IPS DF 6.9 (cell line): Measurements from ENCODE around the gene RBM14.

Source experiments
- DNase-seq: peaks from one replicate; pipeline ENCODE4 v3.0.0-alpha.2; 2013; ENCODE audit warnings: low read depth, low spot score
- H3K27ac ChIP-seq: one replicate; pipeline ENCODE4 v1.5.1; 2013; ENCODE audit warnings: low read length, control low read depth
- H3K27me3 ChIP-seq: 2 replicates; pipeline ENCODE4 v1.6.1; 2013; ENCODE audit warnings: mild to moderate bottlenecking, low read length; ENCODE audit not compliant: control insufficient read depth, insufficient read depth
- H3K36me3 ChIP-seq: 2 replicates; pipeline ENCODE4 v1.6.1; 2013; ENCODE audit warnings: low read length; ENCODE audit not compliant: control insufficient read depth, insufficient read depth
- H3K4me1 ChIP-seq: 2 replicates; pipeline ENCODE4 v1.6.1; 2013; ENCODE audit warnings: low read length; ENCODE audit not compliant: control insufficient read depth, insufficient read depth
- H3K4me3 ChIP-seq: 2 replicates; pipeline ENCODE4 v1.5.1; 2013; ENCODE audit warnings: mild to moderate bottlenecking, low read length
- H3K9me3 ChIP-seq: 2 replicates; pipeline ENCODE4 v1.6.1; 2013; ENCODE audit warnings: low read length, inconsistent platforms; ENCODE audit not compliant: control insufficient read depth, insufficient read depth
- WGBS: extraction: QIAGEN DNeasy Blood & Tissue Kit; methylation state at CpG from one replicate; pipeline ENCODE4 v1.1.7; 2013; ENCODE audit warnings: mixed read lengths, missing lambda C conversion rate; ENCODE audit not compliant: insufficient read length, insufficient coverage; 5-methylcytosine and 5-hydroxymethylcytosine counted together

The RBM14 gene

GRCh38 chr11:66616379-66617154 lies at the start of gene RBM14:
Gene RBM14 (plus strand): TSS chr11:66616630. CDS start chr11:66616721, 91 bp downstream.
- peak; percentile 97 for DNase-seq
- no peak within 1 kb of the TSS for H3K27ac ChIP-seq
- H3K4me3 ChIP-seq: peak within 1 kb of the TSS; percentile 86
- no peaks in the 10 kb centered on the region for H3K36me3 ChIP-seq
- H3K27me3 ChIP-seq: no peaks in the 10 kb centered on the region
- WGBS: no CpG with 5 or more reads among the region's 90 CpGs
- H3K9me3 ChIP-seq: no peaks in the 10 kb centered on the region
- no peaks in the 10 kb centered on the region for H3K4me1 ChIP-seq

DNA sequence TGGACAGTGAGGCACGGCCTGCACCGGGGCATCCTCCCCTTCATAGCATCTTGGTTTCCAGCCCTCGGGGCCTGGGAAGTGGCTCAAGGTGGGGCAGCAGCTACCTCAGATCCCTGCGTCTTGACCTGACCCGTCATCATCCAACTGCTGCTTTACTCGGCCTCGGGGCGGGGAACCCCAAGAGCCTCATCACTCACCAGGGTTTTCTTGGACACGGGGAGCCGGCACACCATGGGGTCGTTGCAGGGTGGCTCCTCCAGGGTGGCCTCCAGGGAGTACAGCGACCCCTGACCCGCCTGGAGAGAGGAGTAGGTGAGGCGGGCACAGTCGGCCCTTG lies 48.7 kb upstream of the RBM14 start:
- no peak for DNase-seq
- no CpG with 5 or more reads among the region's 15 CpGs for WGBS
- Histone ChIP-seq H3K4me3 (no peak overlapping the region), H3K27ac (no peak overlapping the region), H3K27me3 (no peaks in the 10 kb centered on the region), H3K4me1 (peaks cover 1% of the 10 kb centered on the region; the same call in 1 of the 2 replicates), H3K9me3 (no peaks in the 10 kb centered on the region), H3K36me3 (0 out of 2 replicates have a peak, but pooled peaks cover 2% of the 10 kb centered on the region)

DNA sequence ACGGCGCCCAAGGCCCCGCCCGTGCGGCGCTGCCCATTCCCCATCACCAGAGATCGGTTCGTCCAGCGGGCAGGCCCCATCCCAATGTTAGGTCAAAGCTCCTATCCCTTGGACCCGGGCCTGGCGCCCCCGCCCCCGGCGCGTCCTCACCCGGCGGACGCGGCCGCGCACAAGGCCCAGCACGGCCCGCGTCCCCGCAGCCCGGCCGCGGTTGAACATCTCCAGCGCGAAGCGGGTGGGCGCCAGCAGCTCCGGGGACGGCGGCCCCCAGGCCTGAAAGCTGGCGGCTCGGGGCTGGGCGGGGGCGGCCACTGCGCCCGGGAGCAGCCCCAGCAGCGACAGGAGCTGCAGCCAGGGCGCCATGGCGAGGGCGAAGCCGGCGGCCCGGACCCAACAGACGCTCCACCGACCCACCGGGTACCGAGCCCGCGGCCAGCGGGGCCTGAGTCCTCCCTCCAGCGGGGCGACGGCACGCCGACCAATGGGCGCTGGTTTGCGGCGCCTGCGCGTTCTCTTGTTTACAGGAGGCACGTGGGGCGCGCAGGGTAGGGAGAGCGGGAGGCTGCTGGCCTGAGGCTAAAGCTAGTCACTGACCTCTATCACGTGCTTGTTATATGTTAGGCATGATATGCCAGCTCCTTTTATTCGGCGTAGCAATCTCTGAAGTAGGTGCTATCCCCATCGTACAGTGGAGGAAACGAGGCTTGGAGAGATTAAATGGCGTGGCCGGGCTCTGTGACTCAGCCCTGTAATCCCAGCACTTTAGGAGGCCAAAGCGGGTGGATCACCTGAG lies 48.1 kb upstream of the RBM14 start, which contains the start of gene CTSF:
Gene CTSF, minus strand, starts transcription at position 483 of the 793 bp plus-strand sequence. Its CDS starts 120 bp downstream, at position 363.
- 0 out of 2 replicates have a peak, but pooled peaks cover 2% of the 10 kb centered on the region for H3K36me3 ChIP-seq
- no CpG with 5 or more reads among the region's 77 CpGs for WGBS
- H3K4me1 ChIP-seq: peaks cover 1% of the 10 kb centered on the region; the same call in 1 of the 2 replicates
- no peaks in the 10 kb centered on the region for H3K9me3 ChIP-seq
- DNase-seq: no peak
- H3K4me3 ChIP-seq: no peak within 1 kb of the TSS
- H3K27me3 ChIP-seq: no peaks in the 10 kb centered on the region
- no peak within 1 kb of the TSS for H3K27ac ChIP-seq

DNA sequence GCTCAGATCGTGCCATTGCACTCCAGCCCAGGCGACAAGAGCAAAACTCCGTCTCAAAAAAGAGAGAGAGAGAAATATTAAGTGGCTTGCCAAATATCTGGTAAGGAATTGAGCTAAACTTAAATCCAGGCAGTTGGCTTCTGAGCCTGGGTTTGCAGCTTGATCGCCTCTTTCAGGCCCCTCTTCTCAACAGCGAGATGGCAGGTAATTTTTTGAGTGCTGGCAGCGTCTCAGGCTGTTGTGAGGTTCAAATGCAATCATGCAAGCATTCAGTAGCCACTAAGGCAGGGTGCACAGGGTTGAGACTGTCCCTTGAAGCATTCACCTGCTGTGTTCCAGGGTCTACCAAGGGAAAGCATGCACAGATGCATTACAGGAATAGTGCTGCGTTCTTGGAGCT lies 47.4 kb upstream of the RBM14 start:
- H3K9me3 ChIP-seq: no peaks in the 10 kb centered on the region
- no peak for DNase-seq
- no peaks in the 10 kb centered on the region for H3K36me3 ChIP-seq
- no CpG with 5 or more reads among the region's 7 CpGs for WGBS
- no peaks in the 10 kb centered on the region for H3K27me3 ChIP-seq
- H3K4me3 ChIP-seq: no peak overlapping the region
- H3K27ac ChIP-seq: no peak overlapping the region
- H3K4me1 ChIP-seq: peaks cover 1% of the 10 kb centered on the region; the same call in 1 of the 2 replicates

DNA sequence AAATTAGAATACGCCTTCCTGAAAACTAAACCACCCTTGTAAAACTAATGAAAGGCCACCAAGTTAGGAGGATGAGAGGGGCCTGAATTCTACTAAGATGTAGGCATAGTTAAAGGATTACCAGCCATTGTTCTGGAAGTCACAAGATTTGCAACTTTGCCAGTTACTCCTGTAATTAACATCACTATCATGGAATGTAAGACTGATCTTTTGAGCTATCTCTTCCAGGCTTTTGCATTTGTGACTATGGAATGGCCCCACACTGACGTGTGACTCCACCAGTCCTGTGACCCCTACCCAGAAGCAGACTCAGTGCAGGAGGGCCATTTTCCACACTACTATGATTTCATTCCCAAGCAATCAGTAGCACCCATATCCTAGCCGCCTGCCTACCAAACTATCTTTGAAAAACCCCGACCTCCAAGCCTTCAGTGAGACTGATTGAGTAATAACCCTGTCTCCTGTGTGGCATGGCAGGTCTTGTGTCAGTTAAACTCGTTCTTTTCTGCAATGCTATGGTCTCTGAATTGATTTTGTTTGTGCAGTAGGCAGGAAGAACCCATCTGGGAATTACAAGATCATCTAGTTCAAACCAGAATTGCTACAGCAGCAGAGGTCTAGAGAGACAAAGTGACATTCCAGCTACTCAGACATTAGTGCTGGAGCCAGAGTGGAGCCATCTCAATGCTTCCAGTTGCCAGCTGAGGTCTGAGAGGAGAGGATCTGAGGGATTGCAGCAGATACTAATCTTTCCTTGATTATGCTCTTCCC lies 46.2 kb upstream of the RBM14 start:
- H3K36me3 ChIP-seq: no peaks in the 10 kb centered on the region
- no peaks in the 10 kb centered on the region for H3K27me3 ChIP-seq
- H3K4me3 ChIP-seq: no peak overlapping the region
- no CpG with 5 or more reads among the region's 5 CpGs for WGBS
- peaks cover 1% of the 10 kb centered on the region; the same call in 1 of the 2 replicates for H3K4me1 ChIP-seq
- no peak for DNase-seq
- no peaks in the 10 kb centered on the region for H3K9me3 ChIP-seq
- H3K27ac ChIP-seq: no peak overlapping the region

- Histone ChIP-seq H3K9me3 (no peaks in the 10 kb centered on the region), H3K36me3 (no peaks in the 10 kb centered on the region), H3K27ac (no peak overlapping the region), H3K27me3 (no peaks in the 10 kb centered on the region), H3K4me1 (peaks cover 1% of the 10 kb centered on the region; the same call in 1 of the 2 replicates), H3K4me3 (no peak overlapping the region)
- WGBS: no CpG with 5 or more reads among the region's 2 CpGs
- DNase-seq: no peak
These were observed 45.6 kb upstream of the RBM14 start for GRCh38 chr11:66570850-66571180.

- no CpG with 5 or more reads among the region's 25 CpGs for WGBS
These were observed 37.3 kb upstream of the RBM14 start for GRCh38 chr11:66579017-66579606.

GRCh38 chr11:66580803-66581202 lies 35.6 kb upstream of the RBM14 start:
- no peak for DNase-seq
- H3K4me1 ChIP-seq: no peaks in the 10 kb centered on the region
- no peaks in the 10 kb centered on the region; the same call in 1 of the 2 replicates for H3K9me3 ChIP-seq
- WGBS: no CpG with 5 or more reads among the region's 5 CpGs
- H3K36me3 ChIP-seq: no peaks in the 10 kb centered on the region
- H3K27ac ChIP-seq: no peak overlapping the region
- H3K4me3 ChIP-seq: no peak overlapping the region
- no peaks in the 10 kb centered on the region for H3K27me3 ChIP-seq

More at GRCh38 chr11:66579017-66579606, 37.3 kb upstream of the RBM14 start:
- H3K27me3 ChIP-seq: no peaks in the 10 kb centered on the region
- H3K36me3 ChIP-seq: no peaks in the 10 kb centered on the region
- DNase-seq: peak; percentile 63
- H3K9me3 ChIP-seq: no peaks in the 10 kb centered on the region; the same call in 1 of the 2 replicates
- H3K4me3 ChIP-seq: no peak overlapping the region
- no peak overlapping the region for H3K27ac ChIP-seq
- H3K4me1 ChIP-seq: no peaks in the 10 kb centered on the region

GRCh38 chr11:66581261-66581660 lies 35.2 kb upstream of the RBM14 start:
- no peaks in the 10 kb centered on the region for H3K4me1 ChIP-seq
- H3K4me3 ChIP-seq: no peak overlapping the region
- H3K27me3 ChIP-seq: no peaks in the 10 kb centered on the region
- H3K9me3 ChIP-seq: no peaks in the 10 kb centered on the region; the same call in 1 of the 2 replicates
- no CpG with 5 or more reads among the region's 3 CpGs for WGBS
- no peak overlapping the region for H3K27ac ChIP-seq
- no peaks in the 10 kb centered on the region for H3K36me3 ChIP-seq
- no peak for DNase-seq
